Calu3 (cell line): Measurements from ENCODE around the gene MTA3. TPM values are rescaled to one million over a fixed set of nuclear protein-coding genes. Genes with fewer than 3 reads are reported as not detected.
"Not testable (repeated sequence)": the region's sequence is repeated elsewhere in the genome, so short reads cannot be mapped to it uniquely, and the experiment has no call there.

Experiments
- BruUV-seq: library from RNA; stranded (reverse); fragments of 400-500 nt; replicated peaks from 2 replicates; lab custom pipeline; 2021; lab: Mats Ljungman, UMichigan
- CTCF ChIA-PET: fragments of 300-600 bp; sonication (Branson Sonifier 250); formaldehyde crosslinking; loops from one replicate; lab custom pipeline; 2022; ENCODE audit warnings: antibody characterized with exemption; lab: Charles Lee
- DNase-seq: peaks from one replicate; pipeline ENCODE4 v3.0.0; 2022
- H3K27ac Mint-ChIP-seq: one replicate; pipeline ENCODE4 v1.8.0; 2022; ENCODE audit warnings: mixed read lengths; ENCODE audit not compliant: unreplicated experiment
- H3K27me3 Mint-ChIP-seq: one replicate; pipeline ENCODE4 v1.8.0; 2022; ENCODE audit warnings: mixed read lengths; ENCODE audit not compliant: unreplicated experiment
- H3K36me3 Mint-ChIP-seq: one replicate; pipeline ENCODE4 v1.8.0; 2022; ENCODE audit warnings: mild to moderate bottlenecking, moderate library complexity, mixed read lengths; ENCODE audit not compliant: insufficient read depth, unreplicated experiment
- H3K4me1 Mint-ChIP-seq: one replicate; pipeline ENCODE4 v1.8.0; 2022; ENCODE audit warnings: mild to moderate bottlenecking, low read depth, mixed read lengths; ENCODE audit not compliant: unreplicated experiment
- H3K4me3 Mint-ChIP-seq: one replicate; pipeline ENCODE4 v1.8.0; 2022; ENCODE audit warnings: mild to moderate bottlenecking, low read depth, moderate library complexity, mixed read lengths; ENCODE audit not compliant: unreplicated experiment
- H3K9me3 Mint-ChIP-seq: one replicate; pipeline ENCODE4 v1.8.0; 2022; ENCODE audit warnings: low read depth, mixed read lengths; ENCODE audit not compliant: unreplicated experiment
- intact Hi-C: fragments of 100-400 bp; cut with micrococcal nuclease; formaldehyde crosslinking; loops from one replicate; pipeline ENCODE4 v1.10.0; 2022; ENCODE audit not compliant: unreplicated experiment
- total RNA-seq: library from RNA; stranded (reverse); gene quantifications from 2 replicates; pipeline ENCODE4 v1.2.3, GENCODE V29; 2022
- TF ChIP-seq, protein P1 (sequence below): fragments of 200-600 bp; IDR thresholded peaks from one replicate; pipeline ENCODE4 v1.8.0; 2022; ENCODE audit warnings: antibody characterized with exemption; ENCODE audit not compliant: unreplicated experiment

The MTA3 gene
- total RNA-seq, 1 experiment from 2014 or later, result 46.5 TPM

DNA sequence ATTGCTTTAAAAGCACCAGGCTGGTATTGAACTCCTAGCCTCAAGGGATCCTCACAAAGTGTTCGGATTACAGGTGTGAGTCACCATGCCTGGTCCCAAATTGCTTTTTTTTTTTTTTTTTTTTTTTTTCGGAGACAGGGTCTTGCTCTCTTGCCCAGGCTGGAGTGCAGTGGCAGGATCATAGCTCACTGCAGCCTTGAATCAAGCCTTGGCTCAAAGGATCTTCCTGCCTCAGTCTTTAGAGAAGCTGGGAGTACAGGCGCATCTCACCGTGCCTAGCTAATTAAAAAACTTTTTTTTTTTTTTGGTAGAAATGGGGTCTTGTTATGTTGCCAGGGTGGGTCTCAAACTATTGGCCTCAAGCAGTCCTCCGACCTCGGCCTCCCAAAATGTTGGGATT is 12.8 kb downstream of the MTA3 start:
- Mint-ChIP-seq H3K4me3 (no peak overlapping the region), H3K27me3 (no peaks in the 10 kb centered on the region), H3K4me1 (no peaks in the 10 kb centered on the region), H3K36me3 (peaks cover 22% of the 10 kb centered on the region), H3K9me3 (no peaks in the 10 kb centered on the region), H3K27ac (no peak overlapping the region)
- TF ChIP-seq, protein P1, sequence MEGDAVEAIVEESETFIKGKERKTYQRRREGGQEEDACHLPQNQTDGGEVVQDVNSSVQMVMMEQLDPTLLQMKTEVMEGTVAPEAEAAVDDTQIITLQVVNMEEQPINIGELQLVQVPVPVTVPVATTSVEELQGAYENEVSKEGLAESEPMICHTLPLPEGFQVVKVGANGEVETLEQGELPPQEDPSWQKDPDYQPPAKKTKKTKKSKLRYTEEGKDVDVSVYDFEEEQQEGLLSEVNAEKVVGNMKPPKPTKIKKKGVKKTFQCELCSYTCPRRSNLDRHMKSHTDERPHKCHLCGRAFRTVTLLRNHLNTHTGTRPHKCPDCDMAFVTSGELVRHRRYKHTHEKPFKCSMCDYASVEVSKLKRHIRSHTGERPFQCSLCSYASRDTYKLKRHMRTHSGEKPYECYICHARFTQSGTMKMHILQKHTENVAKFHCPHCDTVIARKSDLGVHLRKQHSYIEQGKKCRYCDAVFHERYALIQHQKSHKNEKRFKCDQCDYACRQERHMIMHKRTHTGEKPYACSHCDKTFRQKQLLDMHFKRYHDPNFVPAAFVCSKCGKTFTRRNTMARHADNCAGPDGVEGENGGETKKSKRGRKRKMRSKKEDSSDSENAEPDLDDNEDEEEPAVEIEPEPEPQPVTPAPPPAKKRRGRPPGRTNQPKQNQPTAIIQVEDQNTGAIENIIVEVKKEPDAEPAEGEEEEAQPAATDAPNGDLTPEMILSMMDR, result no peak
- intact Hi-C loops, result no loop called here
- no TSS peak for BruUV-seq
- CTCF ChIA-PET, result interaction anchor here (0.6 to 0.7 kb wide), 2 partner anchors 55 to 163 kb away, joined by 3 to 4 read pairs; no protein-coding TSS in a partner anchor
- no peak for DNase-seq

DNA sequence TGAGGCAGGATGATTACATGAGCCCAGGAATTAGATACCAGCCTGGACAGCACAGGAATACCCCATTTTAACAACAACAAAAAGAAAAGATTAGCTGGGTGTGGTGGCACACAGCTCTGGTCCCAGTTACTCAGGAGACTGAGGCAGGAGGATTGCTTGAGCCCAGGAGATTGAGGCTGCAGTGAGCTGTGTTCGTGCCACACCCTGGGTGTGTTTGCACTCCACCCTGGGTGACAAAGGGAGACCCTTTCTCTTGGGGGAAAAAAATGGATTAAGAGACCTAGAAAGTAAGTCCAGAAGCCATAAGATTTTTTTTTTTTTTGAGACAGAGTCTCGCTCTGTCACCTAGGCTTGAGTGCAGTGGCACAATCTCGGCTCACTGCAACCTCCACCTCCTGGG is 16.2 kb downstream of the MTA3 start:
- intact Hi-C loops, H3K9me3 Mint-ChIP-seq, H3K4me3 Mint-ChIP-seq, BruUV-seq, H3K27ac Mint-ChIP-seq, DNase-seq, H3K27me3 Mint-ChIP-seq, H3K4me1 Mint-ChIP-seq: not testable (repeated sequence)
- H3K36me3 Mint-ChIP-seq, result peaks cover 23% of the 10 kb centered on the region
- CTCF ChIA-PET, result interaction anchor here (0.7 kb wide), 1 partner anchor 23 kb away, joined by 5 read pairs; no protein-coding TSS in a partner anchor

DNA sequence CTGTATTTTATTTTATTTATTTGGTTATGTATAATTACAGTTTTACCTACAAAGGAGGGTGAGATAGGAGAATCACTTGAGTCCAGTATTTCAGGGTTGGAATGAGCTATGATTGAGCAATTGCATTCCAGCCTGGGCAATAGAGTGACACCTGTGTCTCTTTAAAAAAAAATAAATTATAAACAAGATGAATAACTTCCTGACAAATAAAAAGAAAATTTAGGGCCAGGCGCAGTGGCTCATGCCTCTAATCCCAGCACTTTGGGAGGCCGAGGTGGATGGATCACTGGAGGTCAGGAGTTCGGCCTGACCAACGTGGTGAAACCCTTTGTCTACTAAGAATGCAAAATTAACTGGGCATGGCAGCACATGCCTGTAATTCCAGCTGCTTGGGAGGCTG is 17.3 kb downstream of the MTA3 start:
- Mint-ChIP-seq H3K27me3 (no peaks in the 10 kb centered on the region), H3K9me3 (no peaks in the 10 kb centered on the region), H3K27ac (no peak overlapping the region), H3K36me3 (peaks cover 20% of the 10 kb centered on the region), H3K4me3 (no peak overlapping the region), H3K4me1 (no peaks in the 10 kb centered on the region)
- no peak for DNase-seq
- CTCF ChIA-PET, result interaction anchor here (0.8 kb wide), 1 partner anchor 1321 kb away, joined by 6 read pairs; no protein-coding TSS in a partner anchor
- BruUV-seq, result no TSS peak
- TF ChIP-seq, protein P1, result no peak
- intact Hi-C loops, result no loop called here

GRCh38 chr2:42587526-42588117 is 19.2 kb downstream of the MTA3 start:
- TF ChIP-seq, protein P1, result no peak
- Mint-ChIP-seq H3K9me3 (no peaks in the 10 kb centered on the region), H3K36me3 (peaks cover 16% of the 10 kb centered on the region), H3K4me1 (no peaks in the 10 kb centered on the region), H3K27me3 (no peaks in the 10 kb centered on the region), H3K4me3 (no peak overlapping the region), H3K27ac (no peak overlapping the region)
- CTCF ChIA-PET, result interaction anchor here (1.0 kb wide), 1 partner anchor 92 kb away, joined by 3 read pairs; no protein-coding TSS in a partner anchor
- intact Hi-C loops, result no loop called here
- BruUV-seq, result no TSS peak
- DNase-seq, result no peak

- CTCF ChIA-PET, result interaction anchor here (1.0 kb wide), 1 partner anchor 93 kb away, joined by 3 read pairs; no protein-coding TSS in a partner anchor
- no peaks in the 10 kb centered on the region for H3K27me3 Mint-ChIP-seq
- H3K27ac Mint-ChIP-seq, result no peak overlapping the region
Observed at GRCh38 chr2:42588121-42588520, 19.7 kb downstream of the MTA3 start.

More at GRCh38 chr2:42588121-42588520, 19.7 kb downstream of the MTA3 start:
- H3K36me3 Mint-ChIP-seq, result peaks cover 16% of the 10 kb centered on the region
- H3K4me3 Mint-ChIP-seq, result no peak overlapping the region
- TF ChIP-seq, protein P1, result no peak
- intact Hi-C loops, result no loop called here
- H3K9me3 Mint-ChIP-seq, result no peaks in the 10 kb centered on the region
- no TSS peak for BruUV-seq
- no peaks in the 10 kb centered on the region for H3K4me1 Mint-ChIP-seq
- DNase-seq, result no peak
